Spleen (tissue), 11 donors: ENCODE data around the gene MYO18A. TPM values are rescaled to one million over a fixed set of nuclear protein-coding genes. Genes with fewer than 3 reads are reported as not detected.

ENCODE experiments used
- DNase-seq: peaks from one replicate; pipeline ENCODE4 v3.0.0-alpha.2; 2020
- H3K27ac ChIP-seq, 8 donors: fragments of 200-600 bp; sonication (generic) in 7 of 8; 1 replicate in 4 of 8; 2 replicates in 4 of 8; pipeline versions ENCODE4 v1.5.0 to v1.8.0; 2016 to 2021; ENCODE audit warnings: inconsistent platforms in 4 of 8, mild to moderate bottlenecking in 4 of 8, moderate library complexity in 1 of 8
- H3K27me3 ChIP-seq, 7 donors: fragments of 200-600 bp; sonication (generic) in 6 of 7; replicated peaks in 1 of 7; 1 replicate in 4 of 7; 2 replicates in 3 of 7; pipeline versions ENCODE4 v1.5.0 to v1.8.0; 2016 to 2021; ENCODE audit warnings: inconsistent platforms in 3 of 7, mild to moderate bottlenecking in 1 of 7
- H3K36me3 ChIP-seq, 6 donors: fragments of 200-600 bp; sonication (generic) in 5 of 6; 1 replicate in 4 of 6; 2 replicates in 2 of 6; pipeline versions ENCODE4 v1.5.0 to v1.8.0; 2016 to 2021; ENCODE audit warnings: inconsistent platforms in 2 of 6
- H3K4me1 ChIP-seq, 6 donors: fragments of 200-600 bp; sonication (generic) in 5 of 6; 1 replicate in 3 of 6; 2 replicates in 3 of 6; pipeline versions ENCODE4 v1.5.0 to v1.8.0; 2016 to 2021; ENCODE audit warnings: inconsistent platforms in 3 of 6
- H3K4me3 ChIP-seq, 8 donors: fragments of 200-600 bp; sonication (generic) in 7 of 8; 1 replicate in 4 of 8; 2 replicates in 4 of 8; pipeline versions ENCODE4 v1.5.0 to v1.8.0; 2016 to 2021; ENCODE audit warnings: inconsistent platforms in 4 of 8, mild to moderate bottlenecking in 4 of 8, moderate library complexity in 2 of 8
- H3K9me3 ChIP-seq, 8 donors: fragments of 200-600 bp; sonication (generic) in 7 of 8; 1 replicate in 4 of 8; 2 replicates in 4 of 8; pipeline versions ENCODE4 v1.5.0 to v1.8.0; 2016 to 2021; ENCODE audit warnings: inconsistent platforms in 4 of 8
- POLR2A ChIP-seq, 3 donors: fragments of 450-650 bp; IDR thresholded peaks; one replicate each; pipeline ENCODE4 v1.5.1; 2017; ENCODE audit warnings: antibody characterized with exemption in 3 of 3, mild to moderate bottlenecking in 1 of 3
- POLR2AphosphoS5 ChIP-seq, 3 donors: sonication (generic); formaldehyde crosslinking; IDR thresholded peaks; one replicate each; pipeline ENCODE4 v1.5.1; 2017; ENCODE audit warnings: antibody characterized with exemption in 3 of 3
- WGBS, 5 donors: extraction: QIAGEN DNeasy Blood & Tissue Kit in 3 of 5; methylation state at CpG; one replicate each; pipeline versions ENCODE4 v1.1.5 to v1.1.7; 2013 to 2018; 5-methylcytosine and 5-hydroxymethylcytosine counted together
- intact Hi-C: fragments of 100-400 bp; cut with DNase I; formaldehyde crosslinking; loops from one replicate; pipeline ENCODE4 v1.15.0; 2023; ENCODE audit warnings: low total_unique reads
- polyA plus RNA-seq, 3 donors: library from polyadenylated mRNA; stranded (reverse); fragments of 200-250 nt; gene quantifications; one replicate each; pipeline ENCODE4 v1.2.1, GENCODE V29; 2013
- total RNA-seq, 7 donors: library from RNA; depleted of rRNA in 3 of 7; stranded (reverse); fragments of >200 nt in 3 of 7; fragmentation: NEBNext Ultra II Directional in 4 of 7; extraction: Animal tissue kit (Norgen Biotek cat#: 25700) in 4 of 7; gene quantifications; one replicate each; pipeline versions ENCODE4 v1.1.0 to v1.2.1, GENCODE V29; 2016 to 2021
- TF ChIP-seq, protein P1 (sequence below), 11 experiments: fragments of 200-600 bp in 7 of 11; fragments of 450-650 bp in 4 of 11; sonication (generic) in 4 of 11; IDR thresholded peaks in 8 of 11; conservative IDR thresholded peaks in 3 of 11; 1 replicate in 7 of 11; 2 replicates in 4 of 11; pipeline versions ENCODE4 v1.4.0 to v1.8.0; 2016 to 2021; ENCODE audit warnings: antibody characterized with exemption in 11 of 11, inconsistent platforms in 4 of 11, mild to moderate bottlenecking in 1 of 11
- donor health status: healthy with polysubstance abuse.
- donor health status: DM: no; HTN: no; CAD: no; lungs with moderate emphysema.
- donor health status: DM: no; HTN: no; CAD: no.
- donor health status: Bipolar disorder and iron deficiency.
- donor health status: healthy.
- donor health status: DM: no; HTN: no; CAD: no.
- donor health status: DM: yes; HTN: yes; CAD: no.

The MYO18A gene
- total and polyA plus RNA-seq, 10 donors = 24.2 to 114 (median 68.0) TPM

DNA sequence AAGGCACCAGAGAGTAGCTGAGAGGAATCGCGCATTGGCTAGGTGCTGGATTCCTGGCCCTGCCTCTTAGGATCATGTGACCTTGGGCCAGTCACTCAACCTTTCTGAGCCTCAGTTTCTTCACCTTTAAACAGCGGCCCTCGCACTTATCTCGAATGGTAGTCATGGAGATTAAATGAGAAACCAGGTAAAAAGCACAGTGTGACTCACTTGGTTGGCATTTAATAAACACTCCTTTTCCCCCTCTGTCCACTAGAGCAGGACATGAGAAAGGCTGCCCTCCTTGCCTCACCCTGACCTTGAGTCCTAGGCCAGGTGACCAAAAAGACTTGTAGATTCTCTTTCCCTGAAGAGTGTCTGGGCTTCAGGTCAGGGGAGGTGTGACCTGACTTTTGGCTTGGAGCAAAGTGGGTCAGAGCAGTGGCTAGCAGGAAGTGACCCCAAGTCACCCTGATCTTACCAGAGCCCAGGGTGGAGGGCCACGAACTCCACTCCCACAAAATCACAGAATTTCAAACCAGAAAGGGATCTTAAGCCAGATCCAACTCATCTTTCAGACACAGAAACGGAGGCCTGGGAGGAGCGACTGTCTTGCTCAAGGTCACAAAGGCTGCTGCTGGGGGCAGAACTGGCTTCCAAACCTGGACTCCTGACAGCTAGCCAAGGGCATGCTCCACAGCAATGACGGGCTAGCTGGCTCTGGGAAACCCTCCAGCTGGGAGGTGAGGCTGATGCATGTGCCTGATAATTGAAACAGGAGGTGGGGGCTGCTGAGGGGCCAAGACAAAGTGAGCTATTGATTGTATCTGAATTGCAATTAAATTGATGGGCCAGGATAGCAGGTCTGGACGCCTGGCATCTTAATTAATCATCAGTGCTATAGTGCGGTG is 72.0 kb downstream of the MYO18A start:
- intact Hi-C loops = no loop called here
- WGBS, 5 donors = 82 to 84% (median 84%) methylated on average over 11 of the region's 11 CpGs
- peak overlapping the region in 1 of 8 donors; percentile 18 for H3K27ac ChIP-seq
- H3K4me1 ChIP-seq = peaks cover 5 to 35% (median 18%) of the 10 kb centered on the region in 6 donors
- no peaks in the 10 kb centered on the region for H3K27me3 ChIP-seq
- no peaks in the 10 kb centered on the region for H3K9me3 ChIP-seq
- no peak for DNase-seq
- no peak overlapping the region for H3K4me3 ChIP-seq
- peaks cover 0 to 100% (median 78%) of the 10 kb centered on the region in 6 donors for H3K36me3 ChIP-seq
- TF ChIP-seq, protein P1, sequence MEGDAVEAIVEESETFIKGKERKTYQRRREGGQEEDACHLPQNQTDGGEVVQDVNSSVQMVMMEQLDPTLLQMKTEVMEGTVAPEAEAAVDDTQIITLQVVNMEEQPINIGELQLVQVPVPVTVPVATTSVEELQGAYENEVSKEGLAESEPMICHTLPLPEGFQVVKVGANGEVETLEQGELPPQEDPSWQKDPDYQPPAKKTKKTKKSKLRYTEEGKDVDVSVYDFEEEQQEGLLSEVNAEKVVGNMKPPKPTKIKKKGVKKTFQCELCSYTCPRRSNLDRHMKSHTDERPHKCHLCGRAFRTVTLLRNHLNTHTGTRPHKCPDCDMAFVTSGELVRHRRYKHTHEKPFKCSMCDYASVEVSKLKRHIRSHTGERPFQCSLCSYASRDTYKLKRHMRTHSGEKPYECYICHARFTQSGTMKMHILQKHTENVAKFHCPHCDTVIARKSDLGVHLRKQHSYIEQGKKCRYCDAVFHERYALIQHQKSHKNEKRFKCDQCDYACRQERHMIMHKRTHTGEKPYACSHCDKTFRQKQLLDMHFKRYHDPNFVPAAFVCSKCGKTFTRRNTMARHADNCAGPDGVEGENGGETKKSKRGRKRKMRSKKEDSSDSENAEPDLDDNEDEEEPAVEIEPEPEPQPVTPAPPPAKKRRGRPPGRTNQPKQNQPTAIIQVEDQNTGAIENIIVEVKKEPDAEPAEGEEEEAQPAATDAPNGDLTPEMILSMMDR (IDR thresholded peaks at IDR 0.05 in 8 of 11, conservative IDR thresholded peaks at IDR 0.05 in 3 of 11) = no peak
- TF ChIP-seq POLR2A (IDR thresholded peaks at IDR 0.05) (no peak), POLR2AphosphoS5 (IDR thresholded peaks at IDR 0.05) (no peak)

DNA sequence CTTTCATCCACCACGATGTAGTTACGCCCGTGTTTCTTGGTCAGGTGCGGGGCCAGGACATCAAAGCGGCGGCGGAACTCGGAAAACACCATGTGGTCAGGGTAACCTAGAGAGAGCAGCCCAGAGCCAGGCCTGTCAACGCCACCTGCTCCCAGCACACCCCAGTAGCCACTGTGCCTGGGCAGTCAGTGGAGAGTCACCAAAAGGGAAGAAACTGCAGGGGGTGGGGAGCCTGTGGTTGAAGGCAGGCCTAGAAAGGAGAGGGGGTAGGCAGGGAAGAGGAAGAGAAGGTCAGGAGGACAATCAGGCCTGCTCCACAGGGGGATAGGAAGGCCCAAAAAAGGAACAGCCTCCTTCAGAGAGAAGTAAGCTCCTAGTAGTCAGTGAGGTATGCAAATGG is 73.1 kb downstream of the MYO18A start:
- Histone ChIP-seq H3K27ac (peak overlapping the region in 1 of 8 donors; percentile 18), H3K27me3 (no peaks in the 10 kb centered on the region), H3K36me3 (peaks cover 0 to 100% (median 83%) of the 10 kb centered on the region in 6 donors), H3K9me3 (no peaks in the 10 kb centered on the region), H3K4me3 (no peak overlapping the region), H3K4me1 (peaks cover 5 to 24% (median 9%) of the 10 kb centered on the region in 6 donors)
- no peak for DNase-seq
- TF ChIP-seq, protein P1 (IDR thresholded peaks at IDR 0.05 in 8 of 11, conservative IDR thresholded peaks at IDR 0.05 in 3 of 11) = no peak
- TF ChIP-seq POLR2AphosphoS5 (IDR thresholded peaks at IDR 0.05) = peak in 2 of 3 donors; percentile 8 to 9
- TF ChIP-seq POLR2A (IDR thresholded peaks at IDR 0.05) = no peak
- 90 to 96% (median 92%) methylated on average over 9 of the region's 9 CpGs for WGBS, 5 donors
- intact Hi-C loops = no loop called here

DNA sequence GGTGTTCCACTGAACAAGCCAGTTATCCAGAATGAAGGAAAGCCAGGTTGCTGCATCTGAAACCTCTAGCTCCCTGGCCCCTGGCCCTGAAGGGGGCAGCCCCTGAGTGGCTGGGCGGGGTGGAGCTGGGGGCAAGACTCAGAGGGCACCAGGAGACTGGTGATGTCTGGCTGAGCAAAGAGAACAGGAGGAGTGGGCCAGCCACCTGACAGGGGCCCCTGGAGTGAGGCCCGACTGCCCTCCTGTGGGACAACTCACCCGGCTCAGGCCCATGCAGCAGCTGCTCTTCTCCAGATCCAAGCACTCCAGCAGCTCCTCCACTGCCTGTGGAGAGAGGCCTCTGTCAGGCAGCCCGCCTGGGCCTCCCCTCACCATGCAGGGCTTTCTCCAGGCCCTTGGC is 76.9 kb downstream of the MYO18A start:
- Histone ChIP-seq H3K27me3 (no peaks in the 10 kb centered on the region), H3K36me3 (peaks cover 0 to 100% (median 87%) of the 10 kb centered on the region in 6 donors), H3K27ac (no peak overlapping the region), H3K4me1 (peaks cover 0 to 10% (median 0%) of the 10 kb centered on the region in 6 donors), H3K9me3 (no peaks in the 10 kb centered on the region), H3K4me3 (no peak overlapping the region)
- intact Hi-C loops = no loop called here
- WGBS, 5 donors = 91 to 97% (median 93%) methylated on average over 4 of the region's 4 CpGs
- DNase-seq = no peak
- TF ChIP-seq POLR2A (IDR thresholded peaks at IDR 0.05) (no peak), POLR2AphosphoS5 (IDR thresholded peaks at IDR 0.05) (no peak)
- TF ChIP-seq, protein P1 (IDR thresholded peaks at IDR 0.05 in 8 of 11, conservative IDR thresholded peaks at IDR 0.05 in 3 of 11) = no peak

DNA sequence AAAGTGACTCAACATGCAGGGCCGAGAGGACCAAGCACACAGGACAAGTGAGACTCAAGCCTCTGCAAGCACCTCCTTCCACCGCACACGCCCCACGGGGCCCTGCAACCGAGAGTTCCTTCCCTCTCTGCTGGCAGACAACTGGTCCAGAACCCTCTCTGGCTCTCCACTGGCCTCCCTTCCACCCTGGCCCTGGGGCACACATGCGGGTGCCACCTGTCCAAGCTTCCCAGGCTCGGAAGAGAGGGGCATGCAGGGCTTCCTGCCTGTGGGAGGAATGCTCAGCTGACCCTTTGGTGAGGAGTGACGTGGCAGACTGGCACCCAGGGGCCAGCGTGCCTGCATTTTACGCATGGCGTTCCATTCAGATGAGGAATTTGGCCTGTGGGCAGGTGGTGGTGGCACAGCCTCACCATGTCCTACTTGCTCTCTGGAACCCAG is 77.4 kb downstream of the MYO18A start:
- Histone ChIP-seq H3K9me3 (no peaks in the 10 kb centered on the region), H3K4me3 (no peak overlapping the region), H3K36me3 (peaks cover 0 to 100% (median 88%) of the 10 kb centered on the region in 6 donors), H3K4me1 (peaks cover 0 to 4% (median 0%) of the 10 kb centered on the region in 6 donors), H3K27me3 (no peaks in the 10 kb centered on the region), H3K27ac (no peak overlapping the region)
- TF ChIP-seq POLR2AphosphoS5 (IDR thresholded peaks at IDR 0.05) (peak in 1 of 3 donors; percentile 9), POLR2A (IDR thresholded peaks at IDR 0.05) (no peak)
- WGBS, 5 donors = 87 to 93% (median 90%) methylated on average over 9 to 11 of the region's 11 CpGs
- intact Hi-C loops = no loop called here
- DNase-seq = no peak
